Epithelial cell of esophagus (primary cell): Measurements from ENCODE around the gene FBXO21.

Experiments
- DNase-seq: peaks from one replicate; pipeline ENCODE4 v3.0.0; 2010; ENCODE audit warnings: low read depth
- H3K4me3 ChIP-seq: 2 replicates; pipeline ENCODE4 v1.5.1; 2011; ENCODE audit warnings: mild to moderate bottlenecking, low read length, control low read depth
- TF ChIP-seq, protein P1 (sequence below): IDR thresholded peaks from 2 replicates; pipeline ENCODE4 v1.5.1; 2011; ENCODE audit warnings: low read depth, mild to moderate bottlenecking, low read length, control low read depth, inconsistent platforms; ENCODE audit not compliant: insufficient read depth; ENCODE audit errors: missing control alignments

The FBXO21 gene

DNA sequence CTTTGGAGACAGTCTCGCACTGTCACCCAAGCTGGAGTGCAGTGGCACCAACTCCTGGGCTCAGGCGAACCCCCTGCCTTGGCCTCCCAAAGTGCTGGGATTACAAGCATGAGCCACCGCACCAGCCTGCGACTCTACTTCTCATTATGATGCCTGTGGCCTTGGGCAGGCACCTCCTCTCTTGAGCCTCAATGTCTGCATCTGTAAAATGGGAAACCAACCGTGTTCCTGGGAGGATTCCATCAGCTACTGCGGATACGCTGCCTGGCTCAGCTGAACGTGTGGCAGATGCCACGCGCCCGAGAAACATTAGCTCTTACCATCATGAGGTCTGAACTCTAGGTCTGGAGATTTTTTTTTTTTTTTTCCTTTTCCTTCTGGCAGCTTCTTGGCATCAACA lies 96.8 kb downstream of the FBXO21 start:
- TF ChIP-seq, protein P1, sequence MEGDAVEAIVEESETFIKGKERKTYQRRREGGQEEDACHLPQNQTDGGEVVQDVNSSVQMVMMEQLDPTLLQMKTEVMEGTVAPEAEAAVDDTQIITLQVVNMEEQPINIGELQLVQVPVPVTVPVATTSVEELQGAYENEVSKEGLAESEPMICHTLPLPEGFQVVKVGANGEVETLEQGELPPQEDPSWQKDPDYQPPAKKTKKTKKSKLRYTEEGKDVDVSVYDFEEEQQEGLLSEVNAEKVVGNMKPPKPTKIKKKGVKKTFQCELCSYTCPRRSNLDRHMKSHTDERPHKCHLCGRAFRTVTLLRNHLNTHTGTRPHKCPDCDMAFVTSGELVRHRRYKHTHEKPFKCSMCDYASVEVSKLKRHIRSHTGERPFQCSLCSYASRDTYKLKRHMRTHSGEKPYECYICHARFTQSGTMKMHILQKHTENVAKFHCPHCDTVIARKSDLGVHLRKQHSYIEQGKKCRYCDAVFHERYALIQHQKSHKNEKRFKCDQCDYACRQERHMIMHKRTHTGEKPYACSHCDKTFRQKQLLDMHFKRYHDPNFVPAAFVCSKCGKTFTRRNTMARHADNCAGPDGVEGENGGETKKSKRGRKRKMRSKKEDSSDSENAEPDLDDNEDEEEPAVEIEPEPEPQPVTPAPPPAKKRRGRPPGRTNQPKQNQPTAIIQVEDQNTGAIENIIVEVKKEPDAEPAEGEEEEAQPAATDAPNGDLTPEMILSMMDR: no peak
- no peak for DNase-seq
- H3K4me3 ChIP-seq: no peak overlapping the region

DNA sequence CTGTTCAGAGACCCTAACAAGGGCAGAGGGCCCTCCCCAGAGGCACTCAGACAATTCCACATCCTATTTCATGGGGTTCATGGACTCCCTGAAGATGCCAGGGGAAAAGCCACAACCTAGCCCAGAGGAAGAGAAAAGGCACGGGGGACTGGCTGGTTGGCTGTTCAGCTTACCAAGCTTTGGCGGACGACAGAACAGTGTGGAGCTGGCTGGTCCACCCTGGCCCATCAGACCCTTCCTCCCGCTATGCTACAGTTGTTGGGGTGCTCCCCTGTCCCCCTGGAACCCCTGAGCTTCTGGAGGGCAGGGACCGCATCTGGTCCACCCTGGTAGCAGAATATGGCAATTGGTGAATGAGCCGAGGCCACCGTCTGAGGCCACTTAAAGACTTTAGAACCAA lies 97.4 kb downstream of the FBXO21 start:
- H3K4me3 ChIP-seq: no peak overlapping the region
- TF ChIP-seq, protein P1: no peak
- no peak for DNase-seq

DNA sequence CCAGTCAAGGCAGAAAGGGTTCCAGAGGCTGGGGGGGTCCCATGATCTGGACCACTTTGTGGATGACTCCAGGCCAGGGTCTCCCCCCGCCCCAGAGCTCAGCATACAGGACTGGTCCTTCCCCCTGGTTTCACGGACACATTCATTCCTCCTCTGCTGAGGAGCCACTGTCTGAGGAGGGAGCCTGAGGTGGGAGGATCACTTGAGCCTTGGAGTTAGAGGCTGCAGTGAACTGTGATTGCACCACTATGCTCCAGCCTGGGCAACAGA lies 97.8 kb downstream of the FBXO21 start:
- no peak overlapping the region for H3K4me3 ChIP-seq
- TF ChIP-seq, protein P1: no peak
- DNase-seq: no peak
